Omental fat pad (tissue), 4 donors: Measurements from ENCODE around the gene PITPNM3. TPM values are rescaled to one million over a fixed set of nuclear protein-coding genes. Genes with fewer than 3 reads are reported as not detected.

Source experiments
- ATAC-seq: fragments of 150-250 bp; one replicate; pipeline ENCODE4 v1.9.1; 2016; ENCODE audit warnings: mild to moderate bottlenecking, moderate library complexity; ENCODE audit not compliant: low FRiP score
- DNase-seq: peaks from one replicate; pipeline ENCODE4 v3.0.0-alpha.2; 2019; ENCODE audit warnings: low spot score
- CTCF ChIP-seq, 3 donors: fragments of 450-650 bp; IDR thresholded peaks; one replicate each; pipeline ENCODE4 v1.5.1; 2016 to 2017; ENCODE audit warnings: antibody characterized with exemption in 3 of 3, mild to moderate bottlenecking in 3 of 3, moderate library complexity in 2 of 3
- total RNA-seq, 4 donors: library from RNA; depleted of rRNA; stranded (reverse); fragments of >200 nt; gene quantifications; one replicate each; pipeline ENCODE4 v1.1.0, GENCODE V29; 2016

The PITPNM3 gene
- total RNA-seq, 4 donors from 2014 or later: 0.82 to 3.5 (median 2.5) TPM

DNA sequence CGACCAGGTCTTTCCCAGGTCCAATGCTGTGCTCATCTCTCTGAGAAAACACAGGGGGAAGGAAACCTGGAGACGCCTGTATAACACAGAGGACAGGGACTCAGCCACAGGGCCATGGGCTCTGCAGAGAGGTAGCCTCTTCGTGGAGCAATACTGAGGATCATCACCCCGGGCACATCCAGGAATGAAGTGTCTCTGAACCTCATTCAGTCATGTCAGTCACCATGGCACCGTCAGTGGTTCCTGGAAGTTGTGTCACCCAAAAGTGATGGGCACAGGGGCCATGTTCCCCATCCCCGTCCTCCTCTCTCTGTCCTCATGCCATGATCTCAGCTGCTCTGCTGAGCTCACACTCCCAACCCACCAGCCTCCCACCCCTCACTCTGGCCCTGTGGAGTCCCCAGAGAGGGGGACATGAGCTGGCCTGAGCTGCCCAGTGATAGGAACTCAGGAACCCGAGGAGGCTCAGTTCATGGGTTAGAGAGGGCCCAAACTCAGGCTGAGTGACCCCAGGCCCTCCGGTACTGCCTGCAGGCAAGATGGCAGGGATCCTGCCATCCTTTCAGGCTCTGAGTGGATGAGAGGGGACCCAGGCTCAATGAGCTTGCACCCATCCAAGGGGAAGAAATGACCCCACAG lies 53.4 kb downstream of the PITPNM3 start:
- DNase-seq (no peak), ATAC-seq (no peak)
- no peak for TF ChIP-seq CTCF (IDR thresholded peaks at IDR 0.05)

- no peak for DNase-seq
- no peak for ATAC-seq
- no peak for TF ChIP-seq CTCF (IDR thresholded peaks at IDR 0.05)
Measured at GRCh38 chr17:6502142-6502541, 54.2 kb downstream of the PITPNM3 start.

DNA sequence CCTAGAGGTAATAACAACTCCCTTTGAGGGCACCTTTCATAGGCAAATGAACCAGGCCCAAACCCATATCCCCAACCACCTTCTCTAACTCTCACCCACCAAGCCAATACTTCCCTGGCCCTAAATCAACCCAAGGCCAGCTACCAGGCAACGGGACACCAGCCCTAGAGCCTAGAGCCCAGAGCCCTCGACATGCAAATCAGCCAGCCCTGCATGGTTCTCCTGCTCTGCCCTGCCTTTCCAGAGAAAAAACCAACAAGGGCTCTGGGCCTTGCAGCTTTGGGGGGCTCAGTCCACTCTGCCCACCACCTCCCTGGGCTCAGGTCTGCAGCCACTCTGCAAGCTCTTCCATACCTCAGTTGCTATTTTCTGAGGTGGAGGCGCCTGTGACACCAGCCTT lies 55.0 kb downstream of the PITPNM3 start:
- no peak for ATAC-seq
- TF ChIP-seq CTCF (IDR thresholded peaks at IDR 0.05): no peak
- no peak for DNase-seq

- DNase-seq (no peak), ATAC-seq (no peak)
- TF ChIP-seq CTCF (IDR thresholded peaks at IDR 0.05): no peak
Measured at GRCh38 chr17:6498901-6499540, 57.3 kb downstream of the PITPNM3 start.

GRCh38 chr17:6498356-6498755 lies 58.0 kb downstream of the PITPNM3 start:
- ATAC-seq (no peak), DNase-seq (no peak)
- TF ChIP-seq CTCF (IDR thresholded peaks at IDR 0.05): no peak

DNA sequence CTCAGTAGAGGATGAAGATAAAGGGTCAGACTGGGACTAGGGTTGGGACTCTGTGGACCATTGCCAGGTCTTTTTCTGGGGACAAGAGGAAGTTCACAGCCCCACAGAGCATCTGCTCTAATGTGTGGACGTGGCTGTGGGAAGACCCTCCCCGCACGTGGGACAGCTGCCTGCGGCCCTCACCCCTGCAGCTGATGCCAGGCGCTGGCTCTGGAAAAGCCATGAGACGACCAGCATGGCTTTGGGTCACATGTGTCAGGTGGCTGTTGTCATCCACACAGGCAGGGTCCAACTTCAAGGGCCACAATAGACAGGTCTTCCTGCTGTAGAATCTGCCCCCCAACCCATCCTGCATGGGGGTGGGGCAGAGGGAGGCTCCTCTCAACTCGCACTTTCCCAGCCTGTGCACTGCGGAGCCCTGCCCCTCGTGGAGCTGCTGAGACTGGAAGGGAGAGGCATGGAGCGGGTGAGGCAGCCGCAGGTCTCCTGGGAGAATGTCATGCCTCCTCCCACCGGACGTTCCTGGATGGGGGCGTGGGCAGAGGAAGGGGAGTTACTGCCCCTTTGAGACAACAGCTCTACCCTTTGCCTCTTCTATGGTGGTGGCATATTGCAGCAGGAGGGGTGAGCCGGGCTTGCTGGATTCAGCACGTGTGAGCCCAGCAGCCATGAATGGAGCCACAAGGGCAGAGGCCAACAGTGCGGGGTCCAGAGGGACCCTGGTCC lies 58.7 kb downstream of the PITPNM3 start:
- ATAC-seq: no peak
- no peak for TF ChIP-seq CTCF (IDR thresholded peaks at IDR 0.05)
- no peak for DNase-seq
